Loucy (cell line): ENCODE data around the gene FERMT3.
"Not testable (repeated sequence)": the region's sequence is repeated elsewhere in the genome, so short reads cannot be mapped to it uniquely, and the experiment has no call there.

Source experiments
- EZH2phosphoT487 ChIP-seq: fragments of 200-600 bp; IDR thresholded peaks from 2 replicates; pipeline ENCODE4 v1.6.1; 2018; ENCODE audit warnings: antibody characterized with exemption, mild to moderate bottlenecking, moderate library complexity, borderline replicate concordance
- TF ChIP-seq, protein P1 (sequence below): fragments of 200-600 bp; sonication (generic); conservative IDR thresholded peaks from 2 replicates; pipeline ENCODE4 v1.5.1; 2014; ENCODE audit warnings: mild to moderate bottlenecking, antibody characterized with exemption, low read length

GRCh38 chr11:64246621-64246870 lies 40.0 kb downstream of the FERMT3 start:
- TF ChIP-seq, protein P1, sequence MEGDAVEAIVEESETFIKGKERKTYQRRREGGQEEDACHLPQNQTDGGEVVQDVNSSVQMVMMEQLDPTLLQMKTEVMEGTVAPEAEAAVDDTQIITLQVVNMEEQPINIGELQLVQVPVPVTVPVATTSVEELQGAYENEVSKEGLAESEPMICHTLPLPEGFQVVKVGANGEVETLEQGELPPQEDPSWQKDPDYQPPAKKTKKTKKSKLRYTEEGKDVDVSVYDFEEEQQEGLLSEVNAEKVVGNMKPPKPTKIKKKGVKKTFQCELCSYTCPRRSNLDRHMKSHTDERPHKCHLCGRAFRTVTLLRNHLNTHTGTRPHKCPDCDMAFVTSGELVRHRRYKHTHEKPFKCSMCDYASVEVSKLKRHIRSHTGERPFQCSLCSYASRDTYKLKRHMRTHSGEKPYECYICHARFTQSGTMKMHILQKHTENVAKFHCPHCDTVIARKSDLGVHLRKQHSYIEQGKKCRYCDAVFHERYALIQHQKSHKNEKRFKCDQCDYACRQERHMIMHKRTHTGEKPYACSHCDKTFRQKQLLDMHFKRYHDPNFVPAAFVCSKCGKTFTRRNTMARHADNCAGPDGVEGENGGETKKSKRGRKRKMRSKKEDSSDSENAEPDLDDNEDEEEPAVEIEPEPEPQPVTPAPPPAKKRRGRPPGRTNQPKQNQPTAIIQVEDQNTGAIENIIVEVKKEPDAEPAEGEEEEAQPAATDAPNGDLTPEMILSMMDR, result not testable (repeated sequence)
- TF ChIP-seq EZH2phosphoT487, result not testable (repeated sequence)
